Measurements from ENCODE around the gene CALY.

- TF ChIP-seq ZNF37A (tag by site-specific recombination; IDR thresholded peaks at IDR 0.05): no peak
- no peak for TF ChIP-seq REST (tag by site-specific recombination; IDR thresholded peaks at IDR 0.05)
- no peak for TF ChIP-seq ZNF416 (tag by site-specific recombination; IDR thresholded peaks at IDR 0.05)
Observed at GRCh38 chr10:133283931-133284330, 52.8 kb downstream of the CALY start.
